ENCODE measurements around the gene CDC123.

GRCh38 chr10:12214093-12214492 lies 18.1 kb downstream of the CDC123 start:
- no peak for TF ChIP-seq EP300 (IDR thresholded peaks at IDR 0.05)
- TF ChIP-seq CTCF (IDR thresholded peaks at IDR 0.05): no peak

Measured in ovary (tissue), 3 donors.